Activated CD4-positive, alpha-beta T cell treated with anti-CD3 and anti-CD28 coated beads, Interleukin-2, amount 50 U/mL, for 4 hours (primary cell): Measurements from ENCODE around the gene ENG.
A peak's percentile ranks its signal among the peaks of the same experiment; 100 is the strongest.
"Not testable (repeated sequence)": the region's sequence is repeated elsewhere in the genome, so short reads cannot be mapped to it uniquely, and the experiment has no call there.

Source experiments
- DNase-seq, 2 experiments: peaks; one replicate each; pipeline ENCODE4 v3.0.0-alpha.2; 2020

The ENG gene

DNA sequence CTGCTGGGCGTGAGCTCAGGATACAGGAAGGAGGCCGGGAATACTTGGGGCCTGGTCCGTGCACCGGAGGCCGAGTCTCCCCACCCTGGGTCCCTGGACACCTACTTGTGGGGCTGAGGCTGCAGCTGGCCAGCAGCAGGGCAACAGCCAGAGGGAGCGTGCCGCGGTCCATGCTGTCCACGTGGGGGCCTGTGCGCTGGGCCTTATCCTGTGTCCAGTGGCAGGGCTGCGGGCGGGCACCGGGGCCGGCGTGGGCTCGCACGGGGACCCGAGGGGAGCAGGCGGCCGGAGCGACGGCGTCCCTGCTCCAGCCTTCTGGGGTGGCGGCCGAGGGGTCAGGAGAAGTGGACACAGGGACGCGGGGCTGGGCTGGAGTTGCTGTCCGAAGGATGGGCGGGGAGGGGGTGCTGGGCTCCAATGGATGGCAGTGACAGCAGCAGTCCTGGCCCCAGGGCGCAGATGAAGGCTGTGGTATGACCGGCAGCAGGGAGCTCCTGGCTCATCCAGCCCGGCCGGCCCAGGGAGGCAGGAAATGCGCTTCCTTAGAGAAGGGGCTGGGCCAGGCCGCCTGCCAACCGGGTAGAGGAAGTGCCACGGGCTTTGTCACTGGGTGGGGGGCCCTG, at the start of gene ENG:
TSS of gene ENG (minus strand) at position 475 of the 623 bp plus-strand sequence. CDS start at position 172, 303 bp downstream.
- peak in 1 of 2 experiments; percentile 13 for DNase-seq

DNA sequence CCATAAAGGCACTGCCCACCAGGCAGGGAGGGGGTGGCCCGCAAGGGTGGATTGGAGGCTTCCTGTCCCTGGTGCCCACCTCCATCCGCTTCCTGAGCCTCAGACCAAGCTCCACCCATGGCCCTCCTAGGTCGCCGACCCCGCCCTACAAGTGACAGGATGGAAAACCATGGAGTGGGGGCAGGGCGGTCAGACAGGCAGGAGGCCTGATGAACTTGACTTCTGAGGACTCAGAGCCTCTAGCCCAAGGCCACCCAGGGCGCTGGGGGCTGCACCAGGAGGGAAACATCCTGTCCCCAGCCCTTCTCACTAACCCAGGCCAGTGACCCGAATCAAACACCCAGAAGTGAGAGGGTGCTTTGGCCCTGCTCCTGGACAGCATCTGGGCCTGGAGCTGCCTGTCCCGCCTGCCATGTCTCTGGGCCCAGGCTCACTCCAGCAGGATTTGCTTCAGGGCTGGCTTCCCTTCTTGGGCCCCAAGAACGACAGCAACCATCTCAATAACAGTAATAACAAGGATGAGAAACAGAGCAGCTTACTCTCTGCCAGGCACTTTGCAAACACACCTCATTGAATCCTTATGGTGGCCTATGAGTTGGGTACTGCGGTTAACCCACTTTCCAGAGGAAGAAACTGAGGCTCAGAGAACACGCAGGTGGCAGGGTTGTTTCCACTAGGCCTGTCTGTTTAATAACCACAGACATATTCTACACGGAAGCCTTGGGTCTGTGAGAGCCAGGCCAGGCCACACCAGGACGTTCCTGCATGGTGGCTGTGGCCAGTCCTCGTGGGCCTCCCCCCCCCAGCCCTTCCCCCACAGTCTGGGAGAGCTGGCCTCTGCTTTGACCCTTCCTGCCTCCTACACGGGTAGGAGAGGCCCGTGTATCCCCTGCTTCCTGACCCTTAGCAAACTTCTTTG, 49.4 kb upstream of the ENG start:
- DNase-seq = peak; percentile 42 to 43

DNA sequence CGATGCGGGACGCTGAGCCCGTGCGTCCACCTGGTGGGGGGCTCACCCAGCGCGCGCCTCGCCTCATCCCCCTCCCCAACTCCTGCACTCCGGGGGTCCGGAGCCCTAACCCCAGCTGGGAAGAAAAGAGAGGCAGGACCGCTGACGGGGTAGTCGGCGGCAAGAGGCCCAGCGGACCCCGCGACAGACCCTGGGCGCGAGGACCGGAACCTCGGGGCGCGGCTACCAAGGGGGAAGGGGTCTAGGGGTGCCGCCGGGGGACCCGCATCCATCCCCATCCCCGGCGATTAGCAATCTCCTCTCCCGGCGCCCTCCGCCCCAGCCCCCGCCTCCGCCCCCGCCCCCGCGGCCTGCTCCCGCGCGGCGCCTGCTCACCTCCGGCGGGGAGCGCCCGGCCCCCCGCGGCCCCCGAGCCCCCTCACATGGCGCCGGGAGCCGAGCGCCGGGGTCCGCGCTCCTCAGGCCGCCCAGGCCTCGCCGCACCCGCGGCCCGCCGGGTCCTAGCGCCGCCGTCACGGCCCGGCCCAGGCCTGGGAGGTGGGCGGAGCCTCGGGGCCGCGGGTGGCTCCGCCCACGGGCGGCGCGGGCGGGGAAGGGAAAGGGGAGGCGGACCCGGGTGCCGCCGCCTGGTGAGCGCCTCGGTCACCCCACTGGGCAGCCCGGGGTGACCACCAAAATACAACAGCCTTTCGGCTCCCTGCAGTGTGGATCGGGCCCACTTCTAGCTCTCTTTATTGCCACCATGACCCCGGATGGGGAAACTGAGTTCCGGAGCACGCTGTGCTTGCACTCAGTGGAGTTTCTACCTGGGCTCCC, 44.9 kb upstream of the ENG start, which contains the start of gene ST6GALNAC6:
TSS of gene ST6GALNAC6 (minus strand) at position 476 of the 816 bp plus-strand sequence. CDS start 1,622 bp downstream, outside the sequence.
- DNase-seq = peak; percentile 49 to 57

DNA sequence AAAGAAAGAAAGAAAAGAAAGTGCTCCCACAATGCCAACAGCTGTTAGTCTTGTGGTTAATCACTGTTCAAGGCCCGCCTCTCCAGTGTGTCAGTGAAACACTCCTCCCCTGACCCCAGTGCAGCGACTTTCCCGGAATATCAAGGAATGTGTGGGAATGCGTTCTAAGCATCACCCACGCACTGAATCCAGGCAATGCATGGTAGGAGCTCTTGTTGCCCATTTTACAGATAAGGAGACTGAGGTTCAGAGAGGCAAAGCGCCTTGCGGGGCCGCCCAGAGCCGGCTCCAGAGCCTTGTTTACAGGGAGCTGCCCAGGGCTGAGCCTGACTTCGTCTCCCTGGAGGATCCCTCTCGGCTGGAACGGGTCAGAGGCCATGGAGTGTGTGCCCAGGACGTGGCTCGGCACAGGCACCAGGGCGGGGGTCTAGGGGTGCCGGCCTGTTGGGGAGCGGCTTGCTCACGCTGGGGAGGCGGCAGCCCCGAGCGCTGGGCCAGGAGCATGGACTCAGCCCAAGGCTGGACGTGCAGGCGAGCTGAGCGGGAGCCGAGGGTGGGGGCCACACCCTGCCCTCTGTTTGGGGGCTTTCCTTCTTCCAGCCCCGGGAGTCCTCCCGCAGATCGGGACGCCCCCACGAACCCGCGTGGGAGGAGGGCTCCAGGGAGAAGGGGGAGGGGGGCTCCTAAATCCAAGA, 44.1 kb upstream of the ENG start:
- no peak for DNase-seq

DNA sequence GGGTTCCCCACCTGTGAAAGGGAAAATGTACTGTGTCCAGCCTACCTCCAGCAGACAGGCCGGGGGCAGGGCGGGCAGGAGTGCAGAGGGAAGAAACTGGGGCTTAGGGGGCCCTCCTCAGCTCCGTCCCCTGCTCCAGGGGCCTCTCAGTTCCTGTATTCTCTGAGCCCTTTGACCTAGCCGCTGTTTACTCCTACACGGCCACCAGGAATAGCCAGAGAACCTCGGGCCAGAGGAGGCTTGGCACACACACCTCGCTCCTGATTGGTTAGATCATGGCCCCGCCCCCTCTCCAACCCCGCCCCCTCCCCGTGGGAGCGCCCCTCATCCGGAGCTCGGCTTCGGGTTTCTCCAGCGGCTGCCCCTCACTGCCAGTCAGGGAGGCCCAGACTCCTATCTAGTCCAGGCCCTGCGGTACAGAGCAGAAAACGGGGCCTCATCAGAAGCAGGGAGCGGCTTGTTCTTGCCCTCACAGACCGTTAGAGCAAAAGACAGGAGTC, 42.8 kb upstream of the ENG start:
- DNase-seq = no peak

DNA sequence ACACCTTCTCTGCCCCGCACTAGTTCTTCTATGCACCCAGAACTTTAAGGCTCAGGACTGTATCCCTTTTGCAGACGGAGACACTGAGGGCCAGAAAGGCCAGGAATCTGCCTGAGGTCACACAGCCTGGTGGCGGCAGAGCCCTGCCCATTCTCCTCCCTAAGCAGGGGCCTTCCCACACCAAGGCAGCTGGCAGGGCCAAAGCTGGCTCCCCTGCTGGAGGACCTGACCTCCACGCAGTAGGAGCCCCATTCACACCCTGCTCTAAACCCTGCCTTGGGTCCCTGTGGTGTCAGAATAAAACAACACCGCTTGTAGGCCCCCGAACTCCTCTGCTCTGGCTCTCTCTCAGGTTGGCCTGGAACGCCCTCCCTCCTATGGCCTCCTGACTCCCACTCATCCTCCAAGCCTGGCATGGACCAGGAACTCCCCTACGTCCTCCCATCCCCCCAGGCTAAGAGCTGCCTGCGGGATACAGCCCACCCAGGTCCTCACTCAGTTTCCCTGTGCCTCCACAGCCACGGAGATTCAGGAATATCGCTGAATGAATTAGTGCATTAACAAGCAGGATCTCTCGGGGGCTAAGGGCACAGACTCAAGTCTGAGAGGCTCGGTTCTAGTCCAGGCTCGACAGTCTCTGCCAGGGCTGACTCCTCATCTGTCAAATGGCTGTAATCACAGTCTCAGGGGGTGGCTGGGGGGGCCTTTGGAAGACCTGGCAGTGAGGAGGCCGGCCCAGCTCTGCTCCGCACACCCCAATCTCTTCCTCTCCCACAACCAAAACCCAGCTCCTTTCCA, 42.1 kb upstream of the ENG start:
- DNase-seq = no peak

DNA sequence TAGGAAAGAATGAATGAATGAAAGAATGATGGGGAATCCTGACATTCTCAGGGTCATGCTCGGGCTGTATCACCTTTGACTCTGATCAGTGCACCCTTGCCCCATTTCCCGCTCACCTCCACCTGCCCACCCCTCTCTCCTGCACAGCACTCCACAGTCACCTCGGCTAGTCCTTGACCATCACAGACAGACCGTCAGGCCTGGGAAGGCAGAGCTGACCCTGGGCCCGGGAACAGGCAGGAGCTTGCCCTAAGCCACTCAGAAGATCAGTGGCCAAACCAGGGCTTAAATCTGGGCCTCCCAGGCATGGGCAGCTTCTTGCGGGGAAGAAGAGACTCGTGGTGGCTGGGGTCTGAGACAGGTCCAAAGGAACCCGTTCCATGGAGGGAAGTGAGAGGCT, 41.4 kb upstream of the ENG start:
- DNase-seq = no peak

DNA sequence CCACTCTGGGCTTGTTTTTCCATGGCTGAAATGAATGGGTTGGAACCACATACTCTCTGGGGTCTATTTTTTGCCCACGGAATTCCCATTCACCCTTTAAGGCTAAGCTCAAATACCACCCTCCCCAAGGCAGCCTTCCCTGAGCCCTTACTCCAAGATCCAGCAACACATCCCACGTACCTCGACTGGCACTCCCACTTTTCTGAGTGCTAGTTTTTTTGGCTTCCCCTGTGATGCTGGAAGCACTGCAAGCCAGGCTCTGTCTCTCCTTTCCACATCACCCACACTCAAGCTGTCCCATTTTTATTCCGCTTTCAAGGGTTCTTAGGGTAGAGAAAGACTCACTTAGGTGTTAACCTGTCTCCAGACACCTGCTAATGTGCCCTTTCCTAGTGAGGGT, 38.9 kb upstream of the ENG start:
- DNase-seq = no peak

DNA sequence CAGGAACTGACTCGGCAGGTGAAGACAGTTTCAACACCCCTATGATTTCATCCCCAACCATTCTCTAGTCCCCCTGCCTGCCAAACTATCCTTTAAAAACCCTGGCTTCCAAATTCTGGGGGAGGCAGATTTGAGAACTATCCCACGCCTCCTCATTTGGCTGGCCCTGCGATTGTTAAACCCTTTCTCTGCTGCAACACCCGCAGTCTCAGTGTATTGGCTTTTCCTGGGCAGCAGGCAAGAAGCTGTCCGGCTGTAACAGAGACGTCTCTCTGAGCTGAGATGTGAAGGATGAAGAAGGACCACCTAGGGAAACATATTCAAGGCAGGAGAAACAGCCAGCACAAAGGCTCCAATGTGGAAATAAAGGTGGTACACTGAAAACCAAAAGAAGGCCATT, 38.4 kb upstream of the ENG start:
- DNase-seq = no peak

DNA sequence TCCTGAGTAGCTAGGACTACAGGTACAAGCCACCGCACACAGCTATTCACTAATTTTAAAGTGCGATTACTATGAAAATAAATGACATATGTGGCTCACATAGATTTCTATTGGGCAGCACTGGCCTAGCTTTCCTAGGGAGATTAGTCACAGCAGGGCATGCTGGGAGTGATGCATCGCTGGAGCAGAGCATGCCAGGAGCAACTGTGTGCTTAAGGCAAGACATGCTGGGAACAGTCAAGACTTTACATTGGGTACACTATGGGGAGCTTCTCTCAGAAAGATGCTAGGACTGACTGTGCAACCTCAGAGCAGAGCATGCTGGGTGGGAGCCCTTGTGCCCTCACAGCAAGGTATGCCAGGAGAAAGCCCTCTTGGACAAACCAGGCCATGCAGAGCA, 35.6 kb upstream of the ENG start:
- DNase-seq = no peak

DNA sequence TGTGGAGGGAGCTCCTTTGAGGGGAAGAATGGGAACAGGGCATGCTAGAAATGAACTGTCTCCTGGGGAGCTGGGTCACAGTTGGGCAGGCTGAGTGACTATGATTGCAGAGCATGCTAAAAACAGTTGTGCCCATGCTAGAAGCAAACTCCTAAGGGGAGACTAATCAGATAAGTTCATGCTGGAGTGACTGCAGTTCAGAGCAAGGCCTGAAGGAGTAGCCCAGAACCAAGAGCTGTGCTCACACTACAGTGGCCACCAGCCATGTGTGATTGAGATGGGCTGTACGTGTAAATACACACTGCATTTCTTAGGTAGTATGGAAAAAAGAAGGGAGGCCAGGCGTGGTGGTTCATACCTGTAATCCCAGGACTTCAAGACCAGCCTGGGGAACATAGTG, 33.3 kb upstream of the ENG start:
- DNase-seq = no peak

DNA sequence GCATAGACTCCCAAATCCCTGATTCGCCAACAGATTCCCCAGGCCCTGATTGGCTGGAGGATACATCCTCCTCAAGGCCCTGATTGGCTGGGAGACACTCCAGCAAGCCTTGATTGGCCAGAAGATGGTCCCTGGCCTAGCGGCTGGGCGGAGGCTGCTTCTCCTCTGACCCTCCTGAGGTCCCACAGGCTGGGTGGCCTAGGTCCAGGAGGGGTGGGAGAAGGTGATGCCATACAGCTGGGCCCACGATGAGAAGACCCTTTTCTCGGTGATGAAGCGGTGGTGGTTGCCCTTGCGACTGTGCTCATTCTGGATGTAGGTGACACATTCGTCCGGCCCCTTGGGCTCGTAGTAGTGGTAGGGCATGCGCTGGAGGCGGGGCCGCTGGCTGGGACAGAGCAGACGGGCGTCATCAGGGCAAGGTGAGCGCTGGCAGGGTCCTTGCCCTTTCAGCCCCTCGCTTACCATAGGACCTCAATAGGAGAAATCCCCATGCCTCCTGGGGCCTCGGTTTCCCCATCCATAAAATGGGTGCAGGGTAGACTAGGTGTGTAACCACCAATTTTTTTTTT, 32.0 kb upstream of the ENG start:
- DNase-seq = no peak

DNA sequence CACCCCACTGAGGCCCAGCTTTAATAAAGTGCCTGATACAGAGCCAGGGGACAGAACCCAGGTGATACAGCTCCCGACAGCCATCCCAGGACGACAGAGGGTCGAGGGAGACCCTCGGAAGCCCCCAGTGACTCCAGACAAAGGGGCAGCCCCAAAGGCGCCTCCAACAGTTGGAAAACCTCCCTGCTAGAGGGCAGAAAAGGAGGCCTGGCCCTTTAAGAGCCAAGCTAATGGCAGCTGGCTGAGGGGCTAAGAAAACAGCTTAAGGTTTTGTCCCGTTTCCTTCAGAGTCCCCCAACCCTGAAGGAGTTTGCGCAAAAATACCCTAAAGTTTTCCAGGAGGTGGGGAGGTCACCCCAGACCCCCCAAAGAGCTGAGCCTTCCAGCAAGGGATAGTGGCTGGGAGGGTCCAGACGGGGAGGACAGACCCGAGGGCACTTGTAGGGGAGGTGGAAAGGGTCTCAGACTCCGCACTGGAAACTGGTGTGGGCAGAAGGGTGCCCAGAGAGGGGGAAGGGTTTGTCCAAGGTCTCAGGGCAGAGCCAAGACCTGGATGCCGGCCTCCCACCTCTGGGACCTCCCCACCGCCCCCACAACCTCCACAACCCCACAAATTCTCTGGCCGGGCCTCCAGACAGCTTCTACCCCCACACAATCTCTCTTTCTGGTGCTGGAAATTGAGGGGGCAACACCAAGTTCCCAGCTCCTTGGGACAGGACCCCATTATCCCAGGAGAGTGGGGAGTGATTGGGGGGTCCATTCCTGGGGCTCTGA, 31.2 kb upstream of the ENG start:
- DNase-seq = no peak

DNA sequence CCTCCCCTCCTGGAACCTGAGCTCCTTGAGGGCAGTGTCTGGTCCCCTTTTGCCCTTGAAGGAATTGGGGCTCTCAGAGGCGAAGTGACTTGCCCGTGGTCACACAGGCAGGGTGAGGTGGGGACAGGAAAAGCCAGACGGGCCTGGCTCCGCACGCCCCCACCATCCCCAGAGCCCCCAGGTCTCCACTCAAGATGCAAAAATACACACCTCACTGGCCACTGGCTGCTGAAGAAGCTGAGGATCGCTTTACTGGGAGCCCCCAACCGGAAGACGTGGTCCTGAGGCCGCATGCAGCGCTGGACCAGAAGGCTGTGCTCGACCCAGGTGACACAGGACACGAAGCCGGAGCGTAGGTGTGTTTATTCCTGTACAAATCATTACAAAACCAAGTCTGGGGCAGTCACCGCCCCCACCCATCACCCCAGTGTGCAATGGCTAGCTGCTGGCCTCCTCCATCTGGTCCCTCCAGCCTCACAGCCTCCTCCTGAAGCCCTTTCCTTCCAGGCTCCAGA, 30.6 kb upstream of the ENG start:
- DNase-seq = no peak

DNA sequence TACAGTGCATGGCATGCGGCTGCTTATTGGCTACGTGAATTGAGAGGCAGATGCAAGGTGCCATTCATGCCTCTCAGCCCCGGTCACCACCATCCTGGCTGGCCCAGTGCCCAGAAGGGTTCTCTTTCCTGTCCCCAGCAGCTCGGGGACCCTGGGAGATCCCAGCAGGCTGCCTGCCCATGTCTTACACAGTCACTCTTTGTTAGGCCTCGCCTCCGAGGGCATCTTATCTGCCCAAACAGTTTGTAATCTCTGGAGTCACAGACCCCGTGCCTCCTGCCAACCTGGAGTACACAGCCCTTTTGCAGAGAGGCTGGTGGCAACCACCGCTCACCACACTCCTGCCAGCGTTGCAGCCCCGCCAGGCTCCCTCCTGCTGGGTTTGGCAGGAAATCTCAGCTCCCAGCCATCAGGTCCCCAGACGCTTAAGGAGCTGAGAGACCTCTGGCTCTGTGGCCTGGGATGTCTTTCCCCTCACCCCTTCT, 30.0 kb upstream of the ENG start:
- no peak for DNase-seq

DNA sequence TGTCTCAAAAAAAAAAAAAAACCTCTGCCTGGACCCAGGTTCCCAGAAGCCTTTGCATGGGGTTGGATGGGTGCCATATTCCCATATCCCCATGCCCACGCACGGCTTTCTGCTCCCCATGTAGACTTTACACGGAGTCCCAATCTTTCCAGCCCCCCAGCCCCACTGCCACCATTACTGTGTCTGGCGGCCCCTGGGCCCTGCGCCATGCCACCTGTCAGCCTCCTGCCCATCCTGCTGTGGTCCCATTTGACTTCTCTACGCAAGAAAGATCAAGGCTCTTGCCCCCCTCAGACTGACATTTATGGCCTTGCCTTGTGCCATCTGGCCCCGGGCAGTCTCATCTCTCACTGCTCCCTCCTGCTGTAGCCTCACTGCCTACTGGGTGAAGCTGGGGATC, 29.5 kb upstream of the ENG start:
- no peak for DNase-seq

DNA sequence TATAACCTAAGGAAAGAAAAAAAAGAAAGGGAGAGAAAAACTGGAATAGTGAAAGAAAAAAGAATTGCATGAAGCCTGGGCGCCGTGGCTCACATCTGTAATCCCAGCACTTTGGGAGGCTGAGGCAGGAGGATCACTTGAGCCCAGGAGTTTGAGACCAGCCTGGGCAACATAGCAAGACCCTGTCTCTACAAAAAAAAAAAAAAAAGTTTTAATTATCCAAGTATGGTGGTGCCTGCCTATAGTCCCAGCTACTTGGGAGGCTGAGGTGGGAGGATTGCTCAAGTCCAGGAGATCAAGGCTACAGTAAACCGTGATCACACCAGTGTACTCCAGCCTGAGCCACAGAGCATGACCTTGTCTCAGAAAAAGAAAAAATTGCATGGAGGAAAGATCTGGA, 27.3 kb upstream of the ENG start:
- DNase-seq = not testable (repeated sequence)

DNA sequence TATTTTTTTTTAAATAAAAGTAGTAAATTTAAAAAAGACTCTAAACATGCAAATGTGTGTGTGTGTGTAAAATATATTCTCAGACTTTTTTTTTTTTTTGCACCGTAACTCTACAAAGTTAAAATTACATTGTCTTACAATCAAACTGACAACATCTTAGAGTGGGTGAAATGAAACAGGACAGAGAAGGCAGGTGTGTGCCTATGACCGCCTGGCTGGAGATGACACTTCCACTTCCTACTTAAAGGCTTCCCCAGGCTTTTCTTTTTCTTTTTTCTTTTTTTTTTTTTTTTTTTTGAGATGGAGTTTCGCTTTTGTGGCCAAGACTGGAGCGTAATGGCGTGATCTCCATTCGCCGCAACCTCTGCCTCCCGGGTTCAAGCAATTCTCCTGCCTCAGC, 25.7 kb upstream of the ENG start:
- no peak for DNase-seq

DNA sequence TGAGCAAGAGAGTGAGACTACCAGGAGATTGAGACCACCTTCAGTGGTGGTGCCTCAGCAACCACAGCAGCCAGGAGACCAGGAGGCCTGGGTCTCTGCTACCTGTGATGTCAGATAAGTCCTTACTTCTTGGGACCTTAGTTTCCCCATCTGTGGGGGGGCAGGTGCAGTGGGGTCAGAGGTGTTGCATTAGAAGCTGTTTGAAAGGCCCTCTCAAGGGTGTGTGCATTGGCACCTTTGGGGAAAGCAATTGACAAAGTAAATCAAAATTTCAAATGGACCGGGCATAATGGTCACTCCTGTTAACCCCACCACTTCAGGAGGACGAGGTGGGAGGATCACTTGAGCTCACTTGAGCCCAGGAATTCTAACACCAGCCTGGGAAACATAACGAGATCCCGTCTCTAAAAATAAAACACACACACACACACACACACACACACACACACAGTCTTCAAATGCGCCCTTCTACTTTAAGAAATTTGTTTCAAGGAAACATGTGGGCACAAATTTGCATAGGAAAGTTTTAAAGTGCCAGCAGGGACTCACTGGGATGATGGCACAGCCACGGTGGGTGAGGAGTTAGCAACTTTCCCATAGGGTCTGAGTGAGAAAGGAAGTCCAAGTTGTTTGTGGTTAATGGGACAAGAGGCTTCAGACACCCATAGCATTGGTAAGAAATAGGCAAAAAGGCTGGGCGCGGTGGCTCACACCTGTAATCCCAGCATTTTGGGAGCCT, 24.4 kb upstream of the ENG start:
- no peak for DNase-seq
